ENCODE data around the gene PSTPIP2. TPM values are rescaled to one million over a fixed set of nuclear protein-coding genes. Genes with fewer than 3 reads are reported as not detected.

The PSTPIP2 gene
- total and polyA plus RNA-seq, 2 experiments from 2014 or later: 11.9 to 24.5 TPM

- H3K4me3 ChIP-seq: no peak overlapping the region
- H4K20me1 ChIP-seq (ENCODE audit: insufficient read depth, poor library complexity, severe bottlenecking): no peaks in the 10 kb centered on the region
- no peaks in the 10 kb centered on the region for H3K79me2 ChIP-seq
- DNase-seq (ENCODE audit: low spot score): no peak
- H3K4me2 ChIP-seq: no peak overlapping the region
- H2AFZ ChIP-seq: no peak overlapping the region
- WGBS (ENCODE audit: low lambda C conversion rate, missing lambda C conversion rate): 95% methylated on average over 1 of the region's 1 CpG
- H3K27me3 ChIP-seq: no peaks in the 10 kb centered on the region
- H3K9me3 ChIP-seq (ENCODE audit: low read depth): no peaks in the 10 kb centered on the region
- no peaks in the 10 kb centered on the region for H3K36me3 ChIP-seq (replicated peaks; ENCODE audit: insufficient read depth, low read depth)
- H3K9me2 ChIP-seq (replicated peaks; ENCODE audit: insufficient read depth): no peaks in the 10 kb centered on the region
- H3K27ac ChIP-seq: no peak overlapping the region
- TF ChIP-seq CTCF (IDR thresholded peaks at IDR 0.05; ENCODE audit: poor library complexity): no peak
- TF ChIP-seq EZH2 (IDR thresholded peaks at IDR 0.05; ENCODE audit: borderline replicate concordance): no peak
- TF ChIP-seq EZH2phosphoT487 (IDR thresholded peaks at IDR 0.05; ENCODE audit: low read depth, severe bottlenecking, unreplicated experiment): no peak
- H3K4me1 ChIP-seq (ENCODE audit: insufficient read depth): no peaks in the 10 kb centered on the region
Measured at GRCh38 chr18:46002934-46003333, 69.1 kb downstream of the PSTPIP2 start.

GRCh38 chr18:46001892-46002291 is 70.2 kb downstream of the PSTPIP2 start:
- no peak for TF ChIP-seq EZH2phosphoT487 (IDR thresholded peaks at IDR 0.05; ENCODE audit: low read depth, severe bottlenecking, unreplicated experiment)
- TF ChIP-seq EZH2 (IDR thresholded peaks at IDR 0.05; ENCODE audit: borderline replicate concordance): no peak
- TF ChIP-seq CTCF (IDR thresholded peaks at IDR 0.05; ENCODE audit: poor library complexity): no peak
- DNase-seq (ENCODE audit: low spot score): no peak
- Histone ChIP-seq H3K4me2 (no peak overlapping the region), H3K9me2 (replicated peaks; ENCODE audit: insufficient read depth) (no peaks in the 10 kb centered on the region), H4K20me1 (ENCODE audit: insufficient read depth, poor library complexity, severe bottlenecking) (no peaks in the 10 kb centered on the region), H3K4me3 (no peak overlapping the region), H3K27me3 (no peaks in the 10 kb centered on the region), H3K9me3 (ENCODE audit: low read depth) (no peaks in the 10 kb centered on the region), H3K27ac (no peak overlapping the region), H3K4me1 (ENCODE audit: insufficient read depth) (no peaks in the 10 kb centered on the region), H3K36me3 (replicated peaks; ENCODE audit: insufficient read depth, low read depth) (no peaks in the 10 kb centered on the region), H2AFZ (no peak overlapping the region), H3K79me2 (no peaks in the 10 kb centered on the region)
- WGBS (ENCODE audit: low lambda C conversion rate, missing lambda C conversion rate): 97% methylated on average over 2 of the region's 2 CpGs

- H3K4me3 ChIP-seq: no peak overlapping the region
- H4K20me1 ChIP-seq (ENCODE audit: insufficient read depth, poor library complexity, severe bottlenecking): no peaks in the 10 kb centered on the region
- H3K36me3 ChIP-seq (replicated peaks; ENCODE audit: insufficient read depth, low read depth): no peaks in the 10 kb centered on the region
- no peaks in the 10 kb centered on the region for H3K9me2 ChIP-seq (replicated peaks; ENCODE audit: insufficient read depth)
- no peak overlapping the region for H3K27ac ChIP-seq
- no peak overlapping the region for H3K4me2 ChIP-seq
- no peaks in the 10 kb centered on the region for H3K4me1 ChIP-seq (ENCODE audit: insufficient read depth)
- H3K27me3 ChIP-seq: no peaks in the 10 kb centered on the region
- WGBS (ENCODE audit: low lambda C conversion rate, missing lambda C conversion rate): 95% methylated on average over 1 of the region's 1 CpG
- H3K9me3 ChIP-seq (ENCODE audit: low read depth): no peaks in the 10 kb centered on the region
- H2AFZ ChIP-seq: no peak overlapping the region
- TF ChIP-seq EZH2 (IDR thresholded peaks at IDR 0.05; ENCODE audit: borderline replicate concordance) (no peak), EZH2phosphoT487 (IDR thresholded peaks at IDR 0.05; ENCODE audit: low read depth, severe bottlenecking, unreplicated experiment) (no peak), CTCF (IDR thresholded peaks at IDR 0.05; ENCODE audit: poor library complexity) (no peak)
- no peaks in the 10 kb centered on the region for H3K79me2 ChIP-seq
- DNase-seq (ENCODE audit: low spot score): no peak
Measured at GRCh38 chr18:46001074-46001473, 71.0 kb downstream of the PSTPIP2 start.

- no peaks in the 10 kb centered on the region for H3K36me3 ChIP-seq (replicated peaks; ENCODE audit: insufficient read depth, low read depth)
- H3K27me3 ChIP-seq: no peaks in the 10 kb centered on the region
- TF ChIP-seq EZH2phosphoT487 (IDR thresholded peaks at IDR 0.05; ENCODE audit: low read depth, severe bottlenecking, unreplicated experiment) (no peak), CTCF (IDR thresholded peaks at IDR 0.05; ENCODE audit: poor library complexity) (no peak), EZH2 (IDR thresholded peaks at IDR 0.05; ENCODE audit: borderline replicate concordance) (no peak)
- H3K4me2 ChIP-seq: no peak overlapping the region
- H3K79me2 ChIP-seq: no peaks in the 10 kb centered on the region
- H2AFZ ChIP-seq: no peak overlapping the region
- no peaks in the 10 kb centered on the region for H4K20me1 ChIP-seq (ENCODE audit: insufficient read depth, poor library complexity, severe bottlenecking)
- DNase-seq (ENCODE audit: low spot score): no peak
- no peaks in the 10 kb centered on the region for H3K4me1 ChIP-seq (ENCODE audit: insufficient read depth)
- H3K27ac ChIP-seq: no peak overlapping the region
- no peak overlapping the region for H3K4me3 ChIP-seq
- no peaks in the 10 kb centered on the region for H3K9me2 ChIP-seq (replicated peaks; ENCODE audit: insufficient read depth)
- no peaks in the 10 kb centered on the region for H3K9me3 ChIP-seq (ENCODE audit: low read depth)
- 81% methylated on average over 3 of the region's 3 CpGs for WGBS (ENCODE audit: low lambda C conversion rate, missing lambda C conversion rate)
Measured at GRCh38 chr18:45999536-45999935, 72.5 kb downstream of the PSTPIP2 start.

Measured in hepatocyte (in vitro differentiated cells).